ENCODE measurements around the gene NAA15.

NAA15 gene

DNA sequence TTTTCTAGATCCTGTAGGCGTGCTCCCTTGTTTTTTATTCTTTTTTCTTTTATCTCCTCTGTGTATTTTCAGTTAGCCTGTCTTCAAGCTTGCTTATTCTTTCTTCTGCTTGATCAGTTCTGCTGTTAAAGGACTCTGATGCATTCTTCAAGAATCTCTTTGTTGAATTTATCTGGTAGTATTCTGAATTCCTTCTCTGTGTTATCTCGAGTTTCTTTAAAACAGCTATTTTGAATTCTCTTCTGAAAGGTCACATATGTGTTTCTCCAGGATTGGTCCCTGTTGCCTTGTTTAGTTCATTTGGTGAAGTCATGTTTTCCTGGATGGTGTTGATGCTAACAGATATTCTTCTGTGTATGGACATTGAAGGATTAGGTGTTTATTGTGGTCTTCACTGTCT is 167.9 kb downstream of the NAA15 start:
- H3K36me3 ChIP-seq (ENCODE audit: control insufficient read depth, insufficient read depth, low read length, severe bottlenecking) = peaks cover 12% of the 10 kb centered on the region
- no peaks in the 10 kb centered on the region for H3K4me1 ChIP-seq (ENCODE audit: control insufficient read depth, insufficient read depth, low read length)
- no peak for DNase-seq (ENCODE audit: low read depth)
- H3K9me3 ChIP-seq (ENCODE audit: control insufficient read depth, low read length) = peaks cover 13% of the 10 kb centered on the region
- H3K9ac ChIP-seq (ENCODE audit: low read length) = no peak overlapping the region
- no peaks in the 10 kb centered on the region for H3K27me3 ChIP-seq (replicated peaks; ENCODE audit: control insufficient read depth, insufficient read depth, low read length)
- no peak overlapping the region for H3K4me3 ChIP-seq (ENCODE audit: low read length)
